ENCODE results near the gene FMN1.

GRCh38 chr15:32826685-32827084 is 367.8 kb downstream of the FMN1 start:
- TF ChIP-seq, protein P1, sequence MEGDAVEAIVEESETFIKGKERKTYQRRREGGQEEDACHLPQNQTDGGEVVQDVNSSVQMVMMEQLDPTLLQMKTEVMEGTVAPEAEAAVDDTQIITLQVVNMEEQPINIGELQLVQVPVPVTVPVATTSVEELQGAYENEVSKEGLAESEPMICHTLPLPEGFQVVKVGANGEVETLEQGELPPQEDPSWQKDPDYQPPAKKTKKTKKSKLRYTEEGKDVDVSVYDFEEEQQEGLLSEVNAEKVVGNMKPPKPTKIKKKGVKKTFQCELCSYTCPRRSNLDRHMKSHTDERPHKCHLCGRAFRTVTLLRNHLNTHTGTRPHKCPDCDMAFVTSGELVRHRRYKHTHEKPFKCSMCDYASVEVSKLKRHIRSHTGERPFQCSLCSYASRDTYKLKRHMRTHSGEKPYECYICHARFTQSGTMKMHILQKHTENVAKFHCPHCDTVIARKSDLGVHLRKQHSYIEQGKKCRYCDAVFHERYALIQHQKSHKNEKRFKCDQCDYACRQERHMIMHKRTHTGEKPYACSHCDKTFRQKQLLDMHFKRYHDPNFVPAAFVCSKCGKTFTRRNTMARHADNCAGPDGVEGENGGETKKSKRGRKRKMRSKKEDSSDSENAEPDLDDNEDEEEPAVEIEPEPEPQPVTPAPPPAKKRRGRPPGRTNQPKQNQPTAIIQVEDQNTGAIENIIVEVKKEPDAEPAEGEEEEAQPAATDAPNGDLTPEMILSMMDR (IDR thresholded peaks at IDR 0.05): no peak
- TF ChIP-seq POLR2A (IDR thresholded peaks at IDR 0.05): no peak

Data from vagina (tissue), 2 donors.